Activated B cell treated with CpG ODN at 0.5 μM for 24 hours (primary cell): ENCODE measurements around the gene PIK3AP1. TPM values are rescaled to one million over a fixed set of nuclear protein-coding genes. Genes with fewer than 3 reads are reported as not detected.

Experiments used
- ATAC-seq: fragments of 200-7000 bp; cut with Tn5 transposase; one replicate; pipeline ENCODE4 v1.10.0; 2021; ENCODE audit warnings: low read depth, mild to moderate bottlenecking, moderate library complexity
- CTCF ChIA-PET: fragments of 350-600 bp; sonication (Branson Sonifier 250); formaldehyde crosslinking; loops from one replicate; lab custom pipeline; 2021; ENCODE audit warnings: antibody characterized with exemption; lab: Charles Lee
- POLR2A ChIA-PET: fragments of 350-600 bp; sonication (Branson Sonifier 250); formaldehyde crosslinking; loops from one replicate; lab custom pipeline; 2021; ENCODE audit warnings: antibody characterized with exemption; lab: Charles Lee
- DNase-seq: peaks from one replicate; pipeline ENCODE4 v3.0.0; 2022
- H3K27ac Mint-ChIP-seq: one replicate; pipeline ENCODE4 v1.8.0; 2020; ENCODE audit warnings: mixed read lengths
- H3K27me3 Mint-ChIP-seq: one replicate; pipeline ENCODE4 v1.8.0; 2021; ENCODE audit warnings: mixed read lengths
- H3K36me3 Mint-ChIP-seq: one replicate; pipeline ENCODE4 v1.8.0; 2021; ENCODE audit warnings: low read depth, mixed read lengths
- H3K4me1 Mint-ChIP-seq: one replicate; pipeline ENCODE4 v1.8.0; 2021; ENCODE audit warnings: mixed read lengths
- H3K4me3 Mint-ChIP-seq: one replicate; pipeline ENCODE4 v1.8.0; 2020; ENCODE audit warnings: mild to moderate bottlenecking, mixed read lengths
- H3K9me3 Mint-ChIP-seq: one replicate; pipeline ENCODE4 v1.8.0; 2020; ENCODE audit warnings: mixed read lengths
- CTCF ChIP-seq: fragments of 200-600 bp; IDR thresholded peaks from one replicate; pipeline ENCODE4 v1.8.0; 2022; ENCODE audit warnings: antibody characterized with exemption, mild to moderate bottlenecking
- intact Hi-C: fragments of 100-400 bp; cut with micrococcal nuclease; formaldehyde crosslinking; loops from one replicate; pipeline ENCODE4 v1.15.1; 2024
- total RNA-seq: library from RNA; stranded (reverse); gene quantifications from 2 replicates; pipeline ENCODE4 v1.2.3, GENCODE V29; 2022

The PIK3AP1 gene
- total RNA-seq, 1 donor from 2014 or later, result 157 TPM

- H3K4me3 Mint-ChIP-seq, result no peak overlapping the region
- peaks cover 97% of the 10 kb centered on the region for H3K36me3 Mint-ChIP-seq
- DNase-seq, result no peak
- H3K9me3 Mint-ChIP-seq, result no peaks in the 10 kb centered on the region
- ChIA-PET POLR2A (no interaction called here), CTCF (no interaction called here)
- H3K27ac Mint-ChIP-seq, result no peak overlapping the region
- intact Hi-C loops, result no loop called here
- TF ChIP-seq CTCF, result no peak
- no peaks in the 10 kb centered on the region for H3K27me3 Mint-ChIP-seq
- H3K4me1 Mint-ChIP-seq, result no peaks in the 10 kb centered on the region
- no peak for ATAC-seq
Measured at GRCh38 chr10:96612055-96612830, 108.1 kb downstream of the PIK3AP1 start.

DNA sequence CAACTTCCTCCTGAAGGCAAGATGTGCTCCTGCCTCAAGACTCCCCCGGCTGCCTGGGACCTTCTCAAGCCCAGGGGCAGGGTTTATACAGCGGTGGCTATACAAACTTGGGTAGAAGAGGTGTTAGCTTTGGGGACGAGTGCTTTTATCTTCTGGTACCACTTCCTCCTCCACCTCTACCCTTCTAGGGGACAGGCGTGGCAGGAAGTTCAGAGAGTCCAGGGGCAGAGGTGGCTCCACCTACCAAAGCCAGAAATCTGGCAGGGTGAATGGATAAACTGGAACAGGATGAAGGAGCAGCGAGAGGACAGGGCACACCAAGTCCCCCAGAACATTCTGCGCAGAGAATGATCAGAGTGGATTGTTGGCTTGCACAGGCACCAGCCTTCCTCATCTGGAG, 109.5 kb downstream of the PIK3AP1 start:
- H3K4me3 Mint-ChIP-seq, result no peak overlapping the region
- no peak for ATAC-seq

GRCh38 chr10:96609510-96609909, 110.8 kb downstream of the PIK3AP1 start:
- H3K27ac Mint-ChIP-seq, result no peak overlapping the region
- DNase-seq (no peak), ATAC-seq (no peak)
- H3K4me3 Mint-ChIP-seq, result no peak overlapping the region
- CTCF ChIA-PET, result no interaction called here
- H3K9me3 Mint-ChIP-seq, result no peaks in the 10 kb centered on the region
- TF ChIP-seq CTCF, result no peak
- intact Hi-C loops, result no loop called here
- peaks cover 96% of the 10 kb centered on the region for H3K36me3 Mint-ChIP-seq
- POLR2A ChIA-PET, result no interaction called here
- no peaks in the 10 kb centered on the region for H3K4me1 Mint-ChIP-seq
- H3K27me3 Mint-ChIP-seq, result no peaks in the 10 kb centered on the region

More for the DNA sequence above, 109.5 kb downstream of the PIK3AP1 start:
- TF ChIP-seq CTCF, result no peak
- Mint-ChIP-seq H3K9me3 (no peaks in the 10 kb centered on the region), H3K27ac (no peak overlapping the region), H3K4me1 (no peaks in the 10 kb centered on the region), H3K27me3 (no peaks in the 10 kb centered on the region), H3K36me3 (peaks cover 97% of the 10 kb centered on the region)
- CTCF ChIA-PET, result no interaction called here
- no peak for DNase-seq
- intact Hi-C loops, result no loop called here
- POLR2A ChIA-PET, result no interaction called here

- H3K27me3 Mint-ChIP-seq, result no peaks in the 10 kb centered on the region
- no peak overlapping the region for H3K4me3 Mint-ChIP-seq
- CTCF ChIA-PET, result no interaction called here
Measured at GRCh38 chr10:96608805-96609204, 111.5 kb downstream of the PIK3AP1 start.

GRCh38 chr10:96608262-96608661, 112.1 kb downstream of the PIK3AP1 start:
- no peak for ATAC-seq
- H3K27me3 Mint-ChIP-seq, result no peaks in the 10 kb centered on the region

More at GRCh38 chr10:96608805-96609204, 111.5 kb downstream of the PIK3AP1 start:
- peaks cover 96% of the 10 kb centered on the region for H3K36me3 Mint-ChIP-seq
- no peak for TF ChIP-seq CTCF
- no peaks in the 10 kb centered on the region for H3K9me3 Mint-ChIP-seq
- H3K4me1 Mint-ChIP-seq, result no peaks in the 10 kb centered on the region
- ATAC-seq, result no peak
- no peak overlapping the region for H3K27ac Mint-ChIP-seq
- intact Hi-C loops, result no loop called here
- no peak for DNase-seq
- POLR2A ChIA-PET, result no interaction called here

More at GRCh38 chr10:96608262-96608661, 112.1 kb downstream of the PIK3AP1 start:
- no peaks in the 10 kb centered on the region for H3K9me3 Mint-ChIP-seq
- ChIA-PET CTCF (no interaction called here), POLR2A (no interaction called here)
- H3K27ac Mint-ChIP-seq, result peak overlapping the region; percentile 53
- no peak for TF ChIP-seq CTCF
- H3K4me1 Mint-ChIP-seq, result no peaks in the 10 kb centered on the region
- DNase-seq, result no peak
- intact Hi-C loops, result no loop called here
- no peak overlapping the region for H3K4me3 Mint-ChIP-seq
- peaks cover 96% of the 10 kb centered on the region for H3K36me3 Mint-ChIP-seq
